Activated T-helper 1 cell treated with Interleukin-2 at 50 U/mL for 16 hours (primary cell): ENCODE measurements around the gene MLPH.

Experiments
- DNase-seq: peaks from one replicate; pipeline ENCODE4 v3.0.0-alpha.2; 2020; ENCODE audit warnings: low read depth

Gene MLPH

DNA sequence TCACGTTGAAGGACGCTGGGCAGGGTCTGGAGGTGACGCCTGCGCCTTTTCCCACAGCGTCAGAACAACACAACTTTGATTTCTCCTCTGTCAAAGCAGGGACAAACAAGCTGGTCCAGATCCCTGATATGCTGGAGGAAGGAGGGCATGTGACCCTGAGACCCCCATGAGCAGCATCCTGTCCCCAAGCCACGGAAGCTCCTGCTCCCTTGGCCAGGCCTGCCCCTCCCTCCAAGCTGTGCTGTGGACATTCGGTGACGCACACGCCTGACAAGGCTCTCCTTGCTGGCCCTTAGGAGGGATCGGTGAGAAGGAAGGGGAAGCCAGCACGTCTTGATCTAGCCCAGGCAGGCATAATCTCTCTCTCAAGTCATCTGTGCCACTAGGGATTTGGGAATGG, 11.3 kb downstream of the MLPH start:
- no peak for DNase-seq

DNA sequence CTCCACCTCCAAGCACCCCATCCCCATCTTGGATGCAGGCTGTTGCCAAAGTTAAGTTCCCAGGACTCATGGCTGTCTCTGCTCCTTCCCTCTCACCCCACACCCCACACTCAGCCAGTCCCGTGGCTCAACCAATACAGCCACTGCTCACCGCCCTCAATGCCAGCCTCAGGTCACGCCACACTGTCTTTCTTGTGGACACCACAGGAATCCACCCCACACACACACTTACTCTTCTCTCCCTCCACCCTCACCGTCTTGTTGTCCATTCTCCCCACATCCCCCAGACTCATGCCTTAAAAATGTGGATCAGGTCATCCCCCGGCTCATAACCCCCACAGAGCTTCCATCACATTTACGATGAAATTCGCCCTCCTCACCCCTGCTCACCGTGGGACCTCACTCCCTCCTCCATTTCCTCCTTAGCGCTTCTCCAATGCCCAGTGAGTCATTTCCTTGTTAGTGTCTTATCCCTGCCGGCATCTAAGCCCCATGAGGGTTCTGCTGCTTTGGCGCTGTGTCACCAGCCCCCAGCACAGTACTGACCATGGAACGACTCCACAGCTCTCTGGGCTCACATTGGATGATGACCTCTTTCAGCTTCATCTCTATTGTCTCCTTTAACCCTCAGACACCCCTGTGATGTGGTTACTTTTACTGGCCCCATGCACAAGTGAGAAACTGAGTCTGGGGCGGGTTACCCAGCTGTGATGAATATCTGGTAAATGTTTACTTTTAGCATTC, 13.8 kb downstream of the MLPH start:
- no peak for DNase-seq

DNA sequence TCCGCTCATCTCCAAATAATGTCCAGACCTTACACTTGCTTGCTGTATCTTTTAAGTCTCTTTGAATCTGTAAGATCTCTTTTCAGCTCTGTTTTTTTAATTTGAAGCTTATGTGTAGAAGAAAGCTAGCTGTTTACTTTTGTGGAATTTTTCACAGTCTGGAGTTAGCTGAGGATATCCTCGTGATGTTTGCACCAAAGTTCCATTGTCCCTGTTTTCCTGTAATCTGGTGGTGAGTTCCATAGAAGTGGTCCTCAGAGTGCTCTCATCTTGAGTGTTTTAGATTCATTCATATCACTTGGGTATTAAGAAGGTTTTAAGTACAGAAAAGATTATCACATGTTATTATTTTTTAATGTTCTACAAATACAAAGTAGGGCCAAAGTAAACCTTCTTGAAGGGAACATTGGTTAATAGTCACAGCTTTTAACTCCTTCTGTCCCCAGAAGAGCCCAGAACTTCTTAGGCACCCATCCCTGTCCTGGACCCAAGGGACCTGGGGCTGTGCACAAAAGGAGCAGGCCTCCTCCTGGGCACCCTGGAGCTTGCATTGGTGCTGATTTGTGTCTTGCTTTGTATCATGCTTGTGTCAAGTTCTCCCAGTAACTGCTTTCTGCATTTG, 15.0 kb downstream of the MLPH start:
- DNase-seq, result no peak

DNA sequence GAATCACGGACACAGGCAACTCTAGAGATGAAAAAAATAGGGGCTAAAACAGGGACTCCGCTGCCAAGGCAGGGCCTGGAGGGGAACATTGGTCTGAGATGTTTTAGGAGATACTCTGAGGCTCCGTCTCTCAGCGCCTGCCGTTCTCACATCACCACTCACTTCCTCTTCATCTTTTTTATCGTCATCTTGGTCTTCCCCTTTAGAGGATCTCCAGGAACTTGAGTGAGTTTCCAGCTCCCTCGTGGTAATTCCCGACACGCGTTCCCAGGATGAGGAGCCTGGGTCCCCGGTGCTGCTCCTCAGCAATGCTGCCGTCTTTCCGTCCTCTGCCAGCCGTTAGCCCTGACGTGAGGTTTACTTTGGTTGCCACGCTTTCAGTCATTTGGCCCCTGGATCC, 16.1 kb downstream of the MLPH start:
- DNase-seq, result no peak

DNA sequence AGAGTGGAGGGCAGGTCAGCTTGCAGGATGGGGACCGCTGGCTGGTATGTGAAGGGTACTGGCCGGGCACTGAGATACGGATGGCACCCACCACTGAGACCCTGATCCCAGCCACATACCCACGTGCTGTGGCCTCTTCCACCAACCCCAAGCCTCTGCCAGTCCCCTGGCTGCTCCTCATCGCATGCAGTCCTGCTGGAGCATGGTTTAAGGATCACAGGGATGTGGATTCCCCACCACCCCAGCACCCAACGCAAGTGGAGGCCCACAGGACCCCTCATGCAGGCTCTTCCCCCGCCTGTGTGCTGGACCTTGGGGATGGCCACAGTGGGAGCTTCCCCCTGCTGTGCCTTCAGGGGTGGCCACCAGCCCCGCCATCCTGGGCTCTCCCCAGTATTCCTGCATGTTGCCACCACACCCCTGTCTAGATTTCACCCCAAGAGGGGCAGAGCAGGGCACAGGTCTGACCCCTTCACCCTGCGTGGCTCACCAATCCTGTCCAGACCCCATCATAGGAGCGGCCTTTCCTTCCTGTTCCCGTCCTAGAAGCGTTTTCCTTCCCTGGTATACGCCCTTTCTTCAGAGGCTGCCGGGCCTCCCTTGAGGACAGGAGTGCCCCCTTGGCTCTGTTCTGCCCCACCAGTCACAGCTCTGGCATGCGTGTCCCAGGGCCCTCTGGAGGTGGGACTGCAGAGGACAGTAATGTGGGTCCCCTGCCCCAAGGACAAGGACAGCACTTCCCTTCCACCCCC, 18.3 kb downstream of the MLPH start:
- DNase-seq, result no peak

DNA sequence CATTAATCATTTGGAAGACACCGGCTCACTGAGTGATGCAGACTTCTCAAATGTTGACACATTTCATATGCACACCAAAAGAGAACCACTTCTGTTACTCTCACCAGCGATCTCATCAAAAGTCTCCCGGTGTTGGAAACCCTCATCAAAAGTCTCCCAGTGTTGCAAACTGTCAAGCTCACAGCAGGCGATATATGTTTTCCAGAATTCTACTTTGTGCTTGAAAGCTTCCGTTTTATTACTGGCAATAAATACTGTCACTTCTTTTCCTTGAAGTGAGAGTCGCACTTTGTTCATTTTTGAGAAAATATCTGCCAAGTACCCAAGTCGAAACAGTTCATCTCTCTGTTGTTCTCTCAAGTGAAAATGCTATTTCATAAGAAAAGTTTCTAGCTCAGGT, 20.5 kb downstream of the MLPH start:
- no peak for DNase-seq

DNA sequence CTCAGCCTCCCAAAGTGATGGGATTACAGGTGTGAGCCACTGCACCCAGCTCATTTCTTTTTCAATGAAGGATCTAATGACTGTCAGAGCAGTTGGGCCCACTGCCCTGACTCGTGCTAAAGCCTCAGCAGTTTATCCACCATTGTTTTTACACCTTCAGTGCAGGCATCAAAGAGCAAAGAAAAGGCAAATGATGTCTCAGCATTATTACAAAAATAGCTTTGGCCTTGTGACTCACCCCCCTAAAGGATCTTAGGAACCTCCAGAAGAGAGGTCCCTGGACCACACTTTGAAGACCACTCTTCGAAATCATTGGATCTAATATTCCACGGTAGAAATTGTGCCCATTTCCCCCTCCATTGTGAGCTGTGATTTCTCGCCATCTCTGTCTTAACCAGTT, 21.3 kb downstream of the MLPH start:
- DNase-seq, result no peak

DNA sequence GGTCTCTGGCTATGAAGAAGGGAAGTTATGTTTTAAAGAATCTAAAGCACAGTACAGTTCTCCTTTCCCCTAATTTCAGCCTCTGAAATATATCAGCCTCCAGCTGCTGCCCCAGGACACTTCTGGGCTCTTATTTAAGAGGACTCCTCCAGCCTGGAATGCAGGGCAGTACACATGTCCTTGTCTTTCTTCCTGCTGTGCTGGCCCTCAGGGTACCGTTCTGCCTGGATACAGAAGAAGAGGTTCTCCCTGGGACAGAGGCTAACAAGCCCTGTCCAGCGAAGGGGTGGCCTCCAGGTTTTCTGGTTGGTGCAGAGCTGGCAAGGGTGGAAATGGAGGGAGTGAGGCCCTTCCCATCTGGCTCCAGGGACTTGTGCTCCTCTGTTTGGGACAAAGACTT, 22.1 kb downstream of the MLPH start:
- no peak for DNase-seq

DNA sequence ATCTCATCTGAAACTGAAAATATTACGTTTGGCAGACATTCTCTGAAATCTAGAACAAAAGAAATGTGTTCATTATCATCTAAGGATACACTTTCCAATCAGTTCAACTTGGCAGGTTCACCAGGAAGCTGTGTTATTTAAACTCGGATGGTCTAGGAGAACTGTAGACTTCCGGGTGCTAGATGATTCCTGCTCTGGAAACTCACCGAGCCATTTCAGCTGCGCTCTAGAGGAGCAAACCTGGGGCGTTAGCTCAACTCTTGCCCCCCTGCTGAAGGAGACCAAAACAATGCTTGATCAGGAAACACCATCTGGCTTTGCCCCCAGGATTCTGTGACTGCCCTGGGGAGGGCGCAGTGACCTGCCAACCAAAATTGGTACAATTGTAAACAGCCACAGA, 22.9 kb downstream of the MLPH start:
- DNase-seq, result no peak

DNA sequence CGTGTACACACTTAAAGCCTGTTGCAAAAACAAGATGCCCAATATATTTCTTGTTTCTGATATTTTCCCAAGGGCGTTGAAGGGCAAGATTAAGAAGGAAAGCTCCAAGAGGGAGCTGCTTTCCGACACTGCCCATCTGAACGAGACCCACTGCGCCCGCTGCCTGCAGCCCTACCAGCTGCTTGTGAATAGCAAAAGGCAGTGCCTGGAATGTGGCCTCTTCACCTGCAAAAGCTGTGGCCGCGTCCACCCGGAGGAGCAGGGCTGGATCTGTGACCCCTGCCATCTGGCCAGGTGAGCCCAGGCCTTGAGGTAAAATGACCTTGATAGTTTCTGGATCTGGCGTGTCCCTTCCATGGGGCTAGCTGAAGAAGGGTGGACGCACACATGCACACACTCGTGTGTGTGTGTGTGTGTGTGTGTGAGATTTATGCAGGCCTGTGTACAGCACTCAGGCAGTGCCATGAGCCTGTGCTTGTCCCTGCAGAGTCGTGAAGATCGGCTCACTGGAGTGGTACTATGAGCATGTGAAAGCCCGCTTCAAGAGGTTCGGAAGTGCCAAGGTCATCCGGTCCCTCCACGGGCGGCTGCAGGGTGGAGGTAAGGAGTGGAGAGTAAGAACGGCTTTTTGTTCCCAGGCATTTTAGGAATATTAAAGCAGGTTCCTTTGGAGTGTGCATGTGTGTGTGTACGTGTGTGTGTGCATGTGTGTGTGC, 23.6 kb downstream of the MLPH start:
- DNase-seq, result no peak

DNA sequence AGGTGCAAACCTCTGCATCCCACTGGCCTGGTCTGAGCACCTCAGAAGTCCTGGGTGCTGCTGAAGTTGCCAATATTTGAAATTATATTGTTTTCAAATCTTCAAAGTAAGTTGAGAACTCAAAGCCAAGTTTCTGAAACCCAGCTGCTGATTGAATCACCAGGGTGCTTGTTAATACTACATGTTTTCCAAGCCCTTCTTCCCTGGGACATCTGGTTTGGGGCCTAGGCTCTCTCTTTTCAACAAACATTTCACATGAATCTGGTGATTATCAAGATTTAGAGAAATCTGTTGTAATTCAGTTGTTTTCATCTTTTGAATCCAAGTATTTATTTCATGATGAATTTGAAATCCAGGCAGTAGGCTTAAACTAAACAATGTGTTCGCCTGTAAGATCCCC, 24.4 kb downstream of the MLPH start:
- DNase-seq, result no peak

DNA sequence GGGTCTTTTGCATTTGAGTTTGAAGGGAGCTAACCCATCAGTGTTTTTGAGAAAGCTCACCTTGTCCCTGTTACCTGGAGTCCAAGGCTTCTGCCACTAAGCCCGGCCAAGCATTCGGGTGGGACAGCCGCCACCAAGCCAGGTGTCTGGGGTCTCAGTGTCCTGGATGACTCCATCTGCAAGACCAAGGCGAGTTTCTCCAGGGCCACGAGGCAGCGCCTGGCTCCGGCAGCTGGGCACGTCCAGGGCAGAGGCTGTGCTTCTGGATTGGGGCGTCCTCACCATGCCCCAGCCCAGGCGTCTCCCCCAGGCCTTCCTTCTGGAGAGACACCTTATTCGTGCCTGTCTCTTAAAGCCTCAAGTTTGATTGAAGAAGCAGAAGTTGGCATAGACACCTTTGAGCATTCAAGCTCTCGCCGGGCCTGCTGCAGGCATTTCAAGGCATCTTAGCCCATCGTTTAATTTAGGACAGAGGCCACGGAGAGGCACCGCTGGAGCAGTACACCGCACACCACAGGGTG, 24.9 kb downstream of the MLPH start:
- no peak for DNase-seq

DNA sequence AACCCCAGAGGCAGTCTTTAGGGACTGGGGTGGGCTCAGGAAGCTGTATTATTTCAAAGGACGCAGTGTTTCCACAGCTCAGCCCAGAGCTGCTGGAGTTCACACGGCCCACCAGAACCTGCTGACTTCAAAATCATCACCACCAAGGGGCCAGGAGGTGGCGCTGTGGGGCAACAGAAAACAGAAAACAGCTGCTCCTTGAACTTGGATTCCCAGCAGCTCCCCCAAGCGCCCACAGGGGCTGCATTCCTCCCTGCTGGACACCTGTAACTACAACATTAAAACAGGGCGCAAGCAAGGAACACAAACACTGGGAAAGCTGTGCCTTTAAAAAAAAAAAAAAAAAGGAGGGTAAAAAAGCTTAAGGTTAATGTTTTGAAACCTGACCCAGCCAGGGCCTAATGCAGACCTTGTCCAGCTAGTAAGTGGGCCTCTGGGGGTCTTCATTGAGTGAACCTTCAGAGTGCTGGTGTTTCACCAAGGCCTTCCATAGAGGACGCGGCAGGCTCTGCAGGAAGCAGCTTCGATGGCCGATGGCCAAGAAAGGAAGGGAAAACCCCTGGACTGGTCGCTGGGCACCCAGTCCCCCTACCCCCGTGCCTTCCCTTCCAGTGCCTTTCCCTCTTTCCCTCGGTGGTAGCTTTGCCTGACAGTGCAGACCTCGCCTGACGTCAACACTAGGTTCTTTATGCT, 25.9 kb downstream of the MLPH start:
- peak; percentile 48 for DNase-seq

DNA sequence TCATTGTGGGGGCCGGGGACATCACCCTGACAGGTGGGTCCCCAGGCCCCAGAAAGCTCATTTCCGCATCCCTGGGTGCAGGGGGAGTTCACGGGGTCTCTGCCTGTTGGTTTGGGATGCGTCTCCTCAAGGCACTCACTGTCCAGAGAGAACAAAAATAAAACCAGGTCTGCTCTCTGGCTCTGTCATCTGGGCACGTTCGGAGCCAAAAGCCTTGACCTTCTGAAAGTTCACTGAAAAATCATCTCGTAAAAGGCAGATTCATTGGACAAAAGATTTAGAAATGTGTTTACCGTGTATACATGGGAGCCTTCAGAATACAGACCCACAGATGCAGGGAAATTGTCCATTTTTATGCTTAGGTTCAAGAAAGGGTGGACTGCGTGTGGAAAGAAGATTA, 26.6 kb downstream of the MLPH start:
- no peak for DNase-seq

DNA sequence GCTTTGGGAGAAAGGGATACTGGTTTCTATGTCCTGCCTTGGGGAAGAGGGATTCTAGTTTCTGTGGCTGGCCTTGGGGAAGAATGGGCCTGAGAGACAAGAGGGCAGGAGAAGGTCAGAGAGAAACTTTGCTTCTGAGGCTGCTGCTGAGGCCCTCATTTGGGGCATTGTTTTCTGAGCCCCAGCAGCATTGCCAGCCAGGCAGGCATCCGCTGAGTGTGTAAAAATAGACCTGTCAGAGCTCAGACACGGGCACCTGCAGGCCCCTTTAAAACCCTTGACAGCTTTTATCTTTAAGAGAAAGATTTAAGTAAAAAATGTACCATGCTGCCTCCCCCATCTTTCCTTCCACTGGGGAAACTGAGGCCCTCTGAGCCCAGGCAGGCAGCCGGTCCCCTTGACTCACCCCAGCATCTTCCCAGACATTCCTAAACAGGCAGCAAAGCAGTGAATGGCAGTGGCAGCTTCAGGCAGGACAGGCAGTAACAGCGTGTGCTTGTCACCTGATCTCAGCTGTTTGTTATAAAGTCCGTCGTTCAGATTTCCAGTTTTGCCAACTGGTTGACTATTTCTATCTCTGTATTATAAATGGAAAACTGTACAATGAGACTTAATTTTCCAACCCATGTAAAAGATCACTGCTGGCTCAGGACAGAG, 27.6 kb downstream of the MLPH start:
- no peak for DNase-seq

DNA sequence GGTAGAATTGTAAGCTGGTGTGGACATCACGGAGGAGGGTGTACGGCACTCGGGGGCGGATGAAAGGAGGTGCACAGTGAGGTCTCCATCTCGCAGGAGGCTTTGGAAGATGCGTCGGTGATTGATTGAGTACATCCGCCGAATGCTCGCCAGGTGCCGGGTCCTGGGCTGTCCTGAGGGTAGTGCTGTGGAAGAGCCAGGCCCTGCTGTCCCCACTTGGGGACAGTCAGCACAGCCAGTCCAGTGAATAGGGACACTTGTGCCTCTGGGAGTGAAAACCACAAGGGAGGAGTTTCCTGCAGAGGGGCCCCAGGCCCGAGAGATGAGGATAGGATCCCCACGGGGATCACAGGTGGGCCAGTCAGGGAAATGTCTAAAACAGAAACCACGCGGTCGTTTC, 28.1 kb downstream of the MLPH start:
- no peak for DNase-seq

DNA sequence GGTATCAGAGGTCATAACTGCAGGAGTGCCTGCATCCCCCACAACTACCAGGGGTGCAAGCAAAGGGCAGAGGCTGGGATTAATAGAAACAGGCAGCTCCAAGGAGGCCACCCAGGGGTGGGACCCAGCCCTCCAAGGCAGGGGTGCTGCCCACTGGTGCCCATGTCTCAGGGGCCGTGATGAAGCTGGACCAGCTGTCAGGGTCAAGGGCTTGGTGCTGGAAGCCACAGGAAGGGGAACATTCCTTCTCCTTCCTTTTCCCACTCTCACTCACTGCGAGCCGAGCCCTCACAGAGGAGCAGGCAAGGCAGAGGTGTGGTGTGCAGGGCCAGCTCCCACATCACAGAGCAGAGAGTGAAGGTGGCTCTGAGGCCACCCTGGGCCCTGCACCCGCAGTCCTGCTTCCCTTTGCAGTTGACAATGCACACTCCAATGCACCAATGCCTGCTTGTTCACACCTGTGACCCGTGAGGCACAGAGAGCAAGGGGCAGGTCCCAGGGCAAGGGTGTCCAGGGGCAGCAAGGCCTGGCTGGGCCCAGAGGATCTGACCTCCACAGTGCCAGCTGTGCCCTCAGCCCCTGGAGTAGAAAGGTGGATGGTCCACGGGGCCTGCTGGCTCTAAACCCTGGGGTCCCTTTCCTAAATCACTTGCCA, 28.7 kb downstream of the MLPH start:
- DNase-seq, result no peak

DNA sequence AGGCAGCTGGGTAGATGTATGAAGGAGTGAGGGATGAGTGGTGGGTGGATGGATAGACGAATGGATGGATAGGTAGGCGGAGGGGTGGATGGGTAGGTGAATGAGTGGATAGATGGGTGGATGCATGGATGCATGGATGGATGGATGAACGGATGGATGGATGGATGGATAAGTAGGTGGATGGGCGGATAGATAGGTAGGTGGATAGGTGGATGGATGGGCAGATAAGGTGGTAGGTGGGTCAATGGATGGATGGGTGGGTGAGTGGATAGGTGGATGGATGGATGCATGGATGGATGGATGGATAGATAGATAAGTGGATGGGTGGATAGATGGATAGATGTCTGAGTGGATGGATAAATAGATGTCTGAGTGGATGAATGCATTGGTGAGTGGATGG, 30.1 kb downstream of the MLPH start:
- no peak for DNase-seq

DNA sequence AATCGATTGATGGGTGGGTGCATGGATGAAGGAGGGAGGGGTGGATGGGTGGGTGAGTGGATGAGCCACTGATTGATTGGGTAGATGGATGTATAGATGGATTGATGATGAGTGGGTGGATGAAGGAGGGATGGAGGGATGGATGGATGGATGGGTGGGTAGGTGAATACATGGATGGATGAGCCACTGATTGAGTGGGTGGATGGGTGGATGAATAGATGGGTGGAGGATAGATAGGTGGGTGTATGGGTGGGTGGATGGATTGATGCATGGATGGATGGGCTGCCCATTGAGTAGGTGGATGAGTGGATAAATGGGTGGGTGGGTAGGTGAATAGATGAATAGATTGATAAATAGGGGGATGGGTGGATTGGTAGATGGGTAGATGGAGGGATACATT, 30.9 kb downstream of the MLPH start:
- DNase-seq, result no peak

DNA sequence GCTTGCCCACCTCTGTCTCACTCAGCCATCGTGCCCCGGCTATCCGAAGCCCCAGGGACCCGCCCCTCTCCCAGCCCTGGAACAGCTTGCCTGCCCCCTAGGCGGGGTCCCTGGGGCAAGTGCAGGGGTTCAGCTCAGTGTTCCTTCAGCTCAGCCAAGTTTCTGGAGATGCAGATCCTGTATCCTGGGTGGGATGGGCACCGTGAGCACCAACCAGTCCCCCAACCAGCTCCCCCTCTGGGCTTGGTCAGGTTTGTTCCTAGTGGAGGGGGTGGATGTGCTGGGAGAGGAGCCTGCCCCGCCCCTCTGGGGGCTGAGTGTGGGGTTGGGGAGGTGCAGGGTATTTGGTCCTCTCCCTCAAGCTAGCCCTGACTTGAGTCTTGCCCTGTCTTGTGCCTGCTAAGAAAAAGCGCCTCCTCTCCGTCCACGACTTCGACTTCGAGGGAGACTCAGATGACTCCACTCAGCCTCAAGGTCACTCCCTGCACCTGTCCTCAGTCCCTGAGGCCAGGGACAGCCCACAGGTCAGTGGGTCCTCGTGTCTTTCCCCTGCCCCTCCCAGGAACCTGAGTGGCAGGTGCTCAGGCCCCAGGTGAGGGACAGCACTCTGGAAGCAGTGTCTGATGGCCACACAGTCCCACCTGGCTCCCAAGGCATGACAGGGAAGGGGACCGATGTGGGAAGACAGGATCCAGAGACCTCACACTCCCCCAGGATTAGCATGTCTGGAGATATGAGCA, 32.6 kb downstream of the MLPH start:
- DNase-seq, result no peak
